HCT116 (cell line): ENCODE data around the gene PDE4B.

Experiments
- EZH2 ChIP-seq: fragments of 200-600 bp; sonication (generic); IDR thresholded peaks from 2 replicates; pipeline ENCODE4 v1.6.1; 2017; ENCODE audit warnings: antibody characterized with exemption, mixed run types
- TF ChIP-seq, protein P1 (sequence below), 3 experiments: fragments of 200-600 bp in 1 of 3; sonication (generic) in 1 of 3; IDR thresholded peaks in 2 of 3; conservative IDR thresholded peaks in 1 of 3; 2 replicates each; pipeline ENCODE4 v1.5.1; 2012 to 2017; ENCODE audit warnings: low read depth in 2 of 3, low read length in 2 of 3, antibody characterized with exemption in 1 of 3, borderline replicate concordance in 1 of 3, control low read depth in 1 of 3, mild to moderate bottlenecking in 1 of 3, mixed read lengths in 1 of 3, mixed run types in 1 of 3, moderate library complexity in 1 of 3; ENCODE audit not compliant: insufficient read depth in 1 of 3

DNA sequence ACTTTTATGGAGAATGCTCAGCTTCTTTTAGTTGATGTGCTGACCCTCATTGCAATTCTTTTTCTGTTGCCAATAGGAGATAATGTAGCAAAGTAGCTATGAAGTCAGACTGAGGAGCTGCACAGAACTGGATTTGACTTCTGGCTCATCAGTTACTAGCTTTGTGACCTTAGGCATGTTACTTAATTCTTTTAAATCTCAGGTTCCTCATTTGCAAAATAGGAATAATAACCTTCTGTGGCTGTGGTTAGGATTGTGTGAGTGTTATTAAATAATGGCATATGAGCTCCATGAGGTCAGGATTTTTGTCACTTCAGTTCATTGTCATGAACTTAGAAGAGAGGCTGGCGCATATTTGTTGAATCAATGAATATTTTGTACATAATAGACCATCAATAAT is 503.7 kb downstream of the PDE4B start:
- TF ChIP-seq, protein P1, sequence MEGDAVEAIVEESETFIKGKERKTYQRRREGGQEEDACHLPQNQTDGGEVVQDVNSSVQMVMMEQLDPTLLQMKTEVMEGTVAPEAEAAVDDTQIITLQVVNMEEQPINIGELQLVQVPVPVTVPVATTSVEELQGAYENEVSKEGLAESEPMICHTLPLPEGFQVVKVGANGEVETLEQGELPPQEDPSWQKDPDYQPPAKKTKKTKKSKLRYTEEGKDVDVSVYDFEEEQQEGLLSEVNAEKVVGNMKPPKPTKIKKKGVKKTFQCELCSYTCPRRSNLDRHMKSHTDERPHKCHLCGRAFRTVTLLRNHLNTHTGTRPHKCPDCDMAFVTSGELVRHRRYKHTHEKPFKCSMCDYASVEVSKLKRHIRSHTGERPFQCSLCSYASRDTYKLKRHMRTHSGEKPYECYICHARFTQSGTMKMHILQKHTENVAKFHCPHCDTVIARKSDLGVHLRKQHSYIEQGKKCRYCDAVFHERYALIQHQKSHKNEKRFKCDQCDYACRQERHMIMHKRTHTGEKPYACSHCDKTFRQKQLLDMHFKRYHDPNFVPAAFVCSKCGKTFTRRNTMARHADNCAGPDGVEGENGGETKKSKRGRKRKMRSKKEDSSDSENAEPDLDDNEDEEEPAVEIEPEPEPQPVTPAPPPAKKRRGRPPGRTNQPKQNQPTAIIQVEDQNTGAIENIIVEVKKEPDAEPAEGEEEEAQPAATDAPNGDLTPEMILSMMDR (IDR thresholded peaks at IDR 0.05 in 2 of 3, conservative IDR thresholded peaks at IDR 0.05 in 1 of 3; ENCODE audit: borderline replicate concordance in 1 of 3, insufficient read depth in 1 of 3, low read depth in 2 of 3, low read length in 2 of 3), result no peak
- no peak for TF ChIP-seq EZH2
